CD4-positive, alpha-beta T cell (primary cell): Measurements from ENCODE around the gene SNX15. TPM values are rescaled to one million over a fixed set of nuclear protein-coding genes. Genes with fewer than 3 reads are reported as not detected.

Experiments used
- ATAC-seq: fragments of 200-7000 bp; cut with Tn5 transposase; one replicate; pipeline ENCODE4 v1.10.0; 2022; ENCODE audit warnings: mild to moderate bottlenecking; ENCODE audit not compliant: poor library complexity
- CTCF ChIA-PET: fragments of 350-600 bp; sonication (Branson Sonifier 250); formaldehyde crosslinking; loops from one replicate; lab custom pipeline; 2021; ENCODE audit warnings: antibody characterized with exemption, inconsistent platforms; lab: Charles Lee
- POLR2A ChIA-PET: fragments of 350-600 bp; sonication (Branson Sonifier 250); formaldehyde crosslinking; loops from one replicate; lab custom pipeline; 2021; ENCODE audit warnings: antibody characterized with exemption, inconsistent platforms; lab: Charles Lee
- DNase-seq, 14 experiments: peaks; one replicate each; pipeline ENCODE4 v3.0.0-alpha.2; 2013 to 2020; ENCODE audit warnings: mixed read lengths in 2 of 14
- H3K27ac ChIP-seq, 2 donors: one replicate each; pipeline versions ENCODE4 v1.5.1 to v1.7.0; 2013; ENCODE audit warnings: low read length in 2 of 2, low read depth in 1 of 2, mild to moderate bottlenecking in 1 of 2
- H3K27me3 ChIP-seq, 2 experiments: 1 replicate in 1 of 2; 2 replicates in 1 of 2; pipeline versions ENCODE4 v1.6.1 to v1.7.0; 2013; ENCODE audit warnings: low read length in 2 of 2, control low read depth in 1 of 2, mild to moderate bottlenecking in 1 of 2, moderate library complexity in 1 of 2; ENCODE audit not compliant: insufficient read depth in 2 of 2, control insufficient read depth in 1 of 2
- H3K36me3 ChIP-seq: one replicate; pipeline ENCODE4 v1.6.1; 2013; ENCODE audit warnings: low read length, control low read depth; ENCODE audit not compliant: insufficient read depth
- H3K4me1 ChIP-seq: one replicate; pipeline ENCODE4 v1.6.1; 2013; ENCODE audit warnings: low read length, control low read depth; ENCODE audit not compliant: insufficient read depth
- H3K4me3 ChIP-seq: one replicate; pipeline ENCODE4 v1.5.1; 2013; ENCODE audit warnings: mild to moderate bottlenecking, low read length, moderate library complexity
- H3K9me3 ChIP-seq, 2 experiments: 1 replicate in 1 of 2; 2 replicates in 1 of 2; pipeline versions ENCODE4 v1.6.1 to v1.7.0; 2013; ENCODE audit warnings: low read length in 2 of 2, mild to moderate bottlenecking in 2 of 2, control low read depth in 1 of 2, moderate library complexity in 1 of 2; ENCODE audit not compliant: control insufficient read depth in 1 of 2, insufficient read depth in 1 of 2
- H3K27ac Mint-ChIP-seq: one replicate; pipeline ENCODE4 v1.8.0; 2020; ENCODE audit warnings: mixed read lengths
- H3K27me3 Mint-ChIP-seq: one replicate; pipeline ENCODE4 v1.8.0; 2021; ENCODE audit warnings: mixed read lengths
- H3K36me3 Mint-ChIP-seq: one replicate; pipeline ENCODE4 v1.8.0; 2021; ENCODE audit warnings: low read depth, mixed read lengths
- H3K4me1 Mint-ChIP-seq: one replicate; pipeline ENCODE4 v1.8.0; 2021; ENCODE audit warnings: low read depth, mixed read lengths
- H3K4me3 Mint-ChIP-seq: one replicate; pipeline ENCODE4 v1.8.0; 2020; ENCODE audit warnings: mild to moderate bottlenecking, mixed read lengths
- H3K9me3 Mint-ChIP-seq: one replicate; pipeline ENCODE4 v1.8.0; 2020; ENCODE audit warnings: mixed read lengths
- intact Hi-C, 2 experiments: fragments of 100-400 bp; cut with DNase I in 1 of 2; cut with micrococcal nuclease in 1 of 2; formaldehyde crosslinking; loops; one replicate each; pipeline versions ENCODE4 v1.15.1 to v1.9.0; 2023 to 2025; cut with DNase I, micrococcal nuclease
- total RNA-seq, 174 experiments: library from RNA in 2 of 174; stranded (reverse) in 2 of 174; gene quantifications; one replicate each; pipeline ENCODE4 v1.2.3 and lab custom pipeline; 2021 to 2026
- TF ChIP-seq, protein P1 (sequence below): fragments of 200-600 bp; IDR thresholded peaks from one replicate; pipeline ENCODE4 v1.8.0; 2022; ENCODE audit warnings: antibody characterized with exemption, mild to moderate bottlenecking

SNX15 gene
- total RNA-seq, 2 experiments from 2014 or later = 13.9 to 14.7 TPM

- ChIA-PET POLR2A (no interaction called here), CTCF (interaction anchor here (0.9 to 1.0 kb wide), 3 partner anchors 17 to 235 kb away, joined by 3 to 4 read pairs (median 3); partner anchors contain the start of genes ARL2, CDC42BPG and VPS51)
- Histone ChIP-seq H3K4me1 (peaks cover 20% of the 10 kb centered on the region), H3K27ac (no peak overlapping the region), H3K36me3 (no peaks in the 10 kb centered on the region), H3K9me3 (no peaks in the 10 kb centered on the region), H3K27me3 (no peaks in the 10 kb centered on the region), H3K4me3 (no peak overlapping the region)
- no peak for ATAC-seq
- Mint-ChIP-seq H3K9me3 (no peaks in the 10 kb centered on the region), H3K4me1 (peaks cover 20% of the 10 kb centered on the region), H3K4me3 (no peak overlapping the region), H3K36me3 (peaks cover 2% of the 10 kb centered on the region), H3K27me3 (no peaks in the 10 kb centered on the region), H3K27ac (peak overlapping the region; percentile 37)
- DNase-seq = no peak
- intact Hi-C loops = loop anchor here (1.0 kb wide), 3 partner anchors 52 to 66 kb away; partner anchors contain the start of genes ARL2 (in 1 of the 2) and SNX15 (in 1 of the 2)
- TF ChIP-seq, protein P1, sequence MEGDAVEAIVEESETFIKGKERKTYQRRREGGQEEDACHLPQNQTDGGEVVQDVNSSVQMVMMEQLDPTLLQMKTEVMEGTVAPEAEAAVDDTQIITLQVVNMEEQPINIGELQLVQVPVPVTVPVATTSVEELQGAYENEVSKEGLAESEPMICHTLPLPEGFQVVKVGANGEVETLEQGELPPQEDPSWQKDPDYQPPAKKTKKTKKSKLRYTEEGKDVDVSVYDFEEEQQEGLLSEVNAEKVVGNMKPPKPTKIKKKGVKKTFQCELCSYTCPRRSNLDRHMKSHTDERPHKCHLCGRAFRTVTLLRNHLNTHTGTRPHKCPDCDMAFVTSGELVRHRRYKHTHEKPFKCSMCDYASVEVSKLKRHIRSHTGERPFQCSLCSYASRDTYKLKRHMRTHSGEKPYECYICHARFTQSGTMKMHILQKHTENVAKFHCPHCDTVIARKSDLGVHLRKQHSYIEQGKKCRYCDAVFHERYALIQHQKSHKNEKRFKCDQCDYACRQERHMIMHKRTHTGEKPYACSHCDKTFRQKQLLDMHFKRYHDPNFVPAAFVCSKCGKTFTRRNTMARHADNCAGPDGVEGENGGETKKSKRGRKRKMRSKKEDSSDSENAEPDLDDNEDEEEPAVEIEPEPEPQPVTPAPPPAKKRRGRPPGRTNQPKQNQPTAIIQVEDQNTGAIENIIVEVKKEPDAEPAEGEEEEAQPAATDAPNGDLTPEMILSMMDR = no peak
These were observed 51.6 kb downstream of the SNX15 start for GRCh38 chr11:65078786-65079342.

DNA sequence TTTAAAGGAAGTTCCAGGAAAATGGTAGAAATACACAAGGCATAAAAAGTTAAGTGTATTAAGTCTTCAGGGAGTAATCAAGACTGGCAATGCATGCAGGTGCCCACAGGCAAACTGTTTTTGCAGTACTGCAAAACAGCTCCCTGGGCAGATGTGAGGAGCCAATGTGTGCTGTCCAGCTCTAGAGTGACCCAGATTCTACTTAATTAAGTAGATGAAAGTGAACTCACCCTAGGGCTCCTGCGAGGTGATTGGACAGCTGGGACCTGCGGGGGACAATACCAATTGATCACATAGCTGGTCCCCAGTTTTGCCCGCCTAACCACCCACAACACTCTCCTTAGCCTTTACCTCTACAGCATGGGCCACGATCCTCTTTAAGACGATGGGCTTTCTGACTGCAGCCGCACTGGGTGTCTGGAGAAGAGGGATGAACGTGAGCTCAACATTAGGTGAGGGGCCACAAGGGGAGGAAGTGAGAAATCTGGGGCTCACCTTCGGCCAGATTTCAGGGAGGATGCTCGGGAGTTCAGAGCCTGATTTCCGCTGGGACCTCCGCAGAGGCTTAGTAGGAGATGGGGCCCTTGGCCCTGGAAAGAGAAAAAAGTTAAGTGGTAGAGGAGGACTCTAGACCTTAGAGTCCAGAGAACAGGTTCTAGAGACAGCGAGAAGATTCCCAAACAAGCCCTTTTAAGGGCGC is 56.0 kb downstream of the SNX15 start:
- peaks cover 28% of the 10 kb centered on the region for H3K4me1 ChIP-seq
- peak overlapping the region; percentile 86 to 97 for H3K27ac ChIP-seq
- H3K27me3 ChIP-seq = no peaks in the 10 kb centered on the region
- Mint-ChIP-seq H3K4me3 (peak overlapping the region; percentile 98), H3K4me1 (peaks cover 38% of the 10 kb centered on the region), H3K27ac (peak overlapping the region; percentile 97), H3K36me3 (peaks cover 41% of the 10 kb centered on the region), H3K27me3 (no peaks in the 10 kb centered on the region), H3K9me3 (no peaks in the 10 kb centered on the region)
- H3K4me3 ChIP-seq = peak overlapping the region; percentile 80
- no peak for DNase-seq
- intact Hi-C loops = loop anchor here in 1 of 2 experiments (5.0 to 10.0 kb wide), 3 partner anchors 161 to 1262 kb away; partner anchors contain the start of genes B4GAT1, BRMS1, CDC42BPG and PPP2R5B
- POLR2A ChIA-PET = interaction anchor here (0.9 to 2.2 kb wide), 6 partner anchors 13 to 52 kb away, joined by 3 to 9 read pairs (median 6); partner anchors contain the start of genes FAU, MRPL49, SAC3D1 and TM7SF2
- TF ChIP-seq, protein P1 = no peak
- CTCF ChIA-PET = interaction anchor here (0.9 to 1.7 kb wide), 2 partner anchors 11 to 69 kb away, joined by 4 to 5 read pairs; partner anchors contain the start of gene ARL2
- no peak for ATAC-seq
- H3K36me3 ChIP-seq = peaks cover 37% of the 10 kb centered on the region
- H3K9me3 ChIP-seq = no peaks in the 10 kb centered on the region

GRCh38 chr11:65083834-65084597 is 56.8 kb downstream of the SNX15 start, which contains the start of the genes CDCA5 and ZFPL1:
Gene CDCA5 (minus strand): TSS chr11:65084040. CDS start chr11:65083978, 62 bp downstream.
Gene ZFPL1 (plus strand): TSS chr11:65084222. CDS start chr11:65084699, 477 bp downstream.
- H3K36me3 ChIP-seq = peaks cover 44% of the 10 kb centered on the region
- peak within 1 kb of the TSS; percentile 98 for H3K4me3 Mint-ChIP-seq
- H3K9me3 Mint-ChIP-seq = no peaks in the 10 kb centered on the region
- peak; percentile 92 to 98 (median 95) for DNase-seq
- peaks cover 33% of the 10 kb centered on the region for H3K4me1 Mint-ChIP-seq
- H3K4me1 ChIP-seq = peaks cover 21% of the 10 kb centered on the region
- TF ChIP-seq, protein P1 = no peak
- H3K27ac ChIP-seq = peak within 1 kb of the TSS; percentile 86 to 97
- H3K9me3 ChIP-seq = no peaks in the 10 kb centered on the region
- peak within 1 kb of the TSS; percentile 97 for H3K27ac Mint-ChIP-seq
- H3K27me3 ChIP-seq = no peaks in the 10 kb centered on the region
- peak within 1 kb of the TSS; percentile 80 for H3K4me3 ChIP-seq
- intact Hi-C loops = loop anchor here (1.0 to 10.0 kb wide), 9 partner anchors 12 to 1261 kb away; partner anchors contain the start of genes FAU (in 2 of the 2), MRPL49 (in 2 of the 2), VPS51 (in 2 of the 2) and ZNHIT2 (in 2 of the 2)
- no peaks in the 10 kb centered on the region for H3K27me3 Mint-ChIP-seq
- ATAC-seq = peak; percentile 87
- peaks cover 48% of the 10 kb centered on the region for H3K36me3 Mint-ChIP-seq
- ChIA-PET CTCF (interaction anchor here (1.7 kb wide), 1 partner anchor 70 kb away, joined by 5 read pairs; the partner anchor contains the start of gene ARL2), POLR2A (interaction anchor here (1.0 to 2.2 kb wide), 5 partner anchors 12 to 51 kb away, joined by 3 to 9 read pairs (median 7); partner anchors contain the start of genes FAU, MRPL49, SAC3D1 and TM7SF2)
